ENCODE data around the gene HFE. TPM values are rescaled to one million over a fixed set of nuclear protein-coding genes. Genes with fewer than 3 reads are reported as not detected.

The HFE gene
- total RNA-seq, 4 donors from 2014 or later = 5.3 to 10.7 (median 8.8) TPM

DNA sequence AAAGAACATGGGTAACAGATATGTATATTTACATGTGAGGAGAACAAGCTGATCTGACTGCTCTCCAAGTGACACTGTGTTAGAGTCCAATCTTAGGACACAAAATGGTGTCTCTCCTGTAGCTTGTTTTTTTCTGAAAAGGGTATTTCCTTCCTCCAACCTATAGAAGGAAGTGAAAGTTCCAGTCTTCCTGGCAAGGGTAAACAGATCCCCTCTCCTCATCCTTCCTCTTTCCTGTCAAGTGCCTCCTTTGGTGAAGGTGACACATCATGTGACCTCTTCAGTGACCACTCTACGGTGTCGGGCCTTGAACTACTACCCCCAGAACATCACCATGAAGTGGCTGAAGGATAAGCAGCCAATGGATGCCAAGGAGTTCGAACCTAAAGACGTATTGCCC lies 5.2 kb downstream of the HFE start:
- DNase-seq (ENCODE audit: low spot score) = no peak
- TF ChIP-seq, protein P1, sequence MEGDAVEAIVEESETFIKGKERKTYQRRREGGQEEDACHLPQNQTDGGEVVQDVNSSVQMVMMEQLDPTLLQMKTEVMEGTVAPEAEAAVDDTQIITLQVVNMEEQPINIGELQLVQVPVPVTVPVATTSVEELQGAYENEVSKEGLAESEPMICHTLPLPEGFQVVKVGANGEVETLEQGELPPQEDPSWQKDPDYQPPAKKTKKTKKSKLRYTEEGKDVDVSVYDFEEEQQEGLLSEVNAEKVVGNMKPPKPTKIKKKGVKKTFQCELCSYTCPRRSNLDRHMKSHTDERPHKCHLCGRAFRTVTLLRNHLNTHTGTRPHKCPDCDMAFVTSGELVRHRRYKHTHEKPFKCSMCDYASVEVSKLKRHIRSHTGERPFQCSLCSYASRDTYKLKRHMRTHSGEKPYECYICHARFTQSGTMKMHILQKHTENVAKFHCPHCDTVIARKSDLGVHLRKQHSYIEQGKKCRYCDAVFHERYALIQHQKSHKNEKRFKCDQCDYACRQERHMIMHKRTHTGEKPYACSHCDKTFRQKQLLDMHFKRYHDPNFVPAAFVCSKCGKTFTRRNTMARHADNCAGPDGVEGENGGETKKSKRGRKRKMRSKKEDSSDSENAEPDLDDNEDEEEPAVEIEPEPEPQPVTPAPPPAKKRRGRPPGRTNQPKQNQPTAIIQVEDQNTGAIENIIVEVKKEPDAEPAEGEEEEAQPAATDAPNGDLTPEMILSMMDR (IDR thresholded peaks at IDR 0.05) = no peak
- no peak for ATAC-seq (ENCODE audit: low FRiP score)

DNA sequence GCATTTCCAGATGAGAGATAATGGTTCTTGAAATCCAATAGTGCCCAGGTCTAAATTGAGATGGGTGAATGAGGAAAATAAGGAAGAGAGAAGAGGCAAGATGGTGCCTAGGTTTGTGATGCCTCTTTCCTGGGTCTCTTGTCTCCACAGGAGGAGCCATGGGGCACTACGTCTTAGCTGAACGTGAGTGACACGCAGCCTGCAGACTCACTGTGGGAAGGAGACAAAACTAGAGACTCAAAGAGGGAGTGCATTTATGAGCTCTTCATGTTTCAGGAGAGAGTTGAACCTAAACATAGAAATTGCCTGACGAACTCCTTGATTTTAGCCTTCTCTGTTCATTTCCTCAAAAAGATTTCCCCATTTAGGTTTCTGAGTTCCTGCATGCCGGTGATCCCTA lies 6.8 kb downstream of the HFE start:
- TF ChIP-seq, protein P1 (IDR thresholded peaks at IDR 0.05) = no peak
- ATAC-seq (ENCODE audit: low FRiP score) (no peak), DNase-seq (ENCODE audit: low spot score) (no peak)

DNA sequence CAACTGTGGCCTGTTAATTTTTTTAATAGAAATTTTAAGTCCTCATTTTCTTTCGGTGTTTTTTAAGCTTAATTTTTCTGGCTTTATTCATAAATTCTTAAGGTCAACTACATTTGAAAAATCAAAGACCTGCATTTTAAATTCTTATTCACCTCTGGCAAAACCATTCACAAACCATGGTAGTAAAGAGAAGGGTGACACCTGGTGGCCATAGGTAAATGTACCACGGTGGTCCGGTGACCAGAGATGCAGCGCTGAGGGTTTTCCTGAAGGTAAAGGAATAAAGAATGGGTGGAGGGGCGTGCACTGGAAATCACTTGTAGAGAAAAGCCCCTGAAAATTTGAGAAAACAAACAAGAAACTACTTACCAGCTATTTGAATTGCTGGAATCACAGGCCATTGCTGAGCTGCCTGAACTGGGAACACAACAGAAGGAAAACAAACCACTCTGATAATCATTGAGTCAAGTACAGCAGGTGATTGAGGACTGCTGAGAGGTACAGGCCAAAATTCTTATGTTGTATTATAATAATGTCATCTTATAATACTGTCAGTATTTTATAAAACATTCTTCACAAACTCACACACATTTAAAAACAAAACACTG lies 10.1 kb downstream of the HFE start:
- no peak for DNase-seq (ENCODE audit: low spot score)

DNA sequence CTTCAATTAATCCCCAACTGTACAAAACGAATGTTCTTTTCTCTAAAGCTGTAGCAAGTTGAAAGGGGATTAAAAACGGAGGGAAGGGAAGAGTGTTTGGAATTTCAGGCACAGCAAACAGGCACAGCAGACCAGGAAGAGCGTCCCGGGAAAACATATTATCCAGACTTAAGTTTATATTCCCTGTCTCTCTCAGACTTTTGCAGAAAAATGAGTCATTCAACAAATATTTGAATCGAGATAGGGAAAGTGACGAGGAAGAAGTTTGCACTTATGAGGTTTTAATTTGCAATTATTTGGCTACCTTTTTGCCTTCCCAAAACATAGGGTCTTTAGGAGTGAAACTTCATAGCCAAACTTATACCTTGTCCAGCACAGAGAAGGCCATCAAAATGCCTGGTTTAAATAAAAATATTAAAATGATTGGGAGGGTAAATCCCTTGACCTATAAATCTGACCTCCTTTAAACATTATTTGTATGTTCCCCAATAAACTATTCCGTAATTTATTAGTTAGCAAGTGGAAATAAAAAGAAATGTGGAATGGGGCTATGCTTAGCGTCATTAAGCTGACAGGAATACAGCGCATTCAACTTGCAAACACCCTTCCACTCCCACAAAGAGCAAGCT lies 16.0 kb downstream of the HFE start:
- peak; percentile 91 for ATAC-seq (ENCODE audit: low FRiP score)
- TF ChIP-seq, protein P1 (IDR thresholded peaks at IDR 0.05) = no peak
- DNase-seq (ENCODE audit: low spot score) = no peak

More for the DNA sequence above, 10.1 kb downstream of the HFE start:
- ATAC-seq (ENCODE audit: low FRiP score) = peak; percentile 72
- TF ChIP-seq, protein P1 (IDR thresholded peaks at IDR 0.05) = peak in 1 of 3 donors; percentile 75

DNA sequence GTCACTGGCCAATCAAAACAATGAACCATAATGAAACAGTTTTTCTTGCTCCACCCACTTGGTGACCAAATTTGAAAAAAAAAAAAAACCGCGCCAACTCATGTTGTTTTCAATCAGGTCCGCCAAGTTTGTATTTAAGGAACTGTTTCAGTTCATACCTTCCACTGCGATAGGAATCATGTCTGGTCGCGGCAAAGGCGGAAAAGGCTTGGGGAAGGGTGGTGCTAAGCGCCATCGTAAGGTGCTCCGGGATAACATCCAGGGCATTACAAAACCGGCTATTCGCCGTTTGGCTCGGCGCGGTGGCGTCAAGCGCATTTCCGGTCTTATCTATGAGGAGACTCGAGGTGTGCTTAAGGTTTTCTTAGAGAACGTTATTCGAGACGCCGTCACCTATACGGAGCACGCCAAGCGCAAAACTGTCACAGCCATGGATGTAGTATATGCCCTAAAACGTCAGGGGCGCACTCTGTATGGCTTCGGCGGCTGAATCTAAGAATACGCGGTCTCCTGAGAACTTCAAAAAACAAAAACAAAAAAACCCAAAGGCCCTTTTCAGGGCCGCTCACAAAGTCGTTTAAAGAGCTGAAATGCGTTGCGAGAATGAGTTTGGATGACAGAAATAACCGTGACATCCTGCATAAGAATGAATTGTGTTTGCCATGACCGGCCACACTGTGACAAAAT lies 16.7 kb downstream of the HFE start:
- ATAC-seq (ENCODE audit: low FRiP score) = peak; percentile 92
- TF ChIP-seq, protein P1 (IDR thresholded peaks at IDR 0.05) = peak in 1 of 3 donors; percentile 39
- DNase-seq (ENCODE audit: low spot score) = peak; percentile 75

DNA sequence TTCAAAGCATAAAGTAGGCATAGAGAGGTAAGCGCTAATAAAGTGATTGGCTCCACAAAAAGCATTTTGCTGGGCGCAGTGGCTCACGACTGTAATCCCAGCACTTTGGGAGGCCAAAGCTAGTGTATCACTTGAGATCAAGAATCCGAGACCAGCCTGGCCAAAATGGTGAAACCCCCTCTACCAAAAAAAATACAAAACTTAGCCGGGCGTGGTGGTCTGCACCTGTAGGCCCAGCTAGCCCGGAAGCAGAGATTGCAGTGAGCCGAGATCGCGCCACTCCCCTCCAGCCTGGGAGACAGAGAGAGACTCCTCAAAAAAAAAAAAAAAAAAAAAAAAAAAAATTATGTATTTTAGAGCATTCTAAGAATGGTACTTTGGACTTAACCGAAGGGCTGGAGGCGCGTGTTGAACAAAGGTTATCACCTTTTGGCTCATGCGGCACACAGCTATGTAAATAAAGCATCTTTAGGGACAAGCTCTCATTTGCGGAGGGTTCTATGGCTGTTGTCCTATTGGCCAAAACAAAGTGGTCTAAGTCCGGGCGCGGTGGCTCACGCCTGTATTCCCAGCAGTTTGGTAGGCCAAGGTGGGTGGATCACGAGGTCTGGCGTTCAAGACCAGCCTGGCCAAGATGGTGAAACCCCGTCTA lies 17.4 kb downstream of the HFE start:
- ATAC-seq (ENCODE audit: low FRiP score) (no peak), DNase-seq (ENCODE audit: low spot score) (no peak)
- TF ChIP-seq, protein P1 (IDR thresholded peaks at IDR 0.05) = no peak

Data from omental fat pad (tissue), 4 donors.